ENCODE measurements around the gene RAB3GAP2. TPM values are rescaled to one million over a fixed set of nuclear protein-coding genes. Genes with fewer than 3 reads are reported as not detected.
"Not testable (repeated sequence)": the region's sequence is repeated elsewhere in the genome, so short reads cannot be mapped to it uniquely, and the experiment has no call there.

The RAB3GAP2 gene
- total RNA-seq, 1 donor from 2014 or later = 107 TPM

DNA sequence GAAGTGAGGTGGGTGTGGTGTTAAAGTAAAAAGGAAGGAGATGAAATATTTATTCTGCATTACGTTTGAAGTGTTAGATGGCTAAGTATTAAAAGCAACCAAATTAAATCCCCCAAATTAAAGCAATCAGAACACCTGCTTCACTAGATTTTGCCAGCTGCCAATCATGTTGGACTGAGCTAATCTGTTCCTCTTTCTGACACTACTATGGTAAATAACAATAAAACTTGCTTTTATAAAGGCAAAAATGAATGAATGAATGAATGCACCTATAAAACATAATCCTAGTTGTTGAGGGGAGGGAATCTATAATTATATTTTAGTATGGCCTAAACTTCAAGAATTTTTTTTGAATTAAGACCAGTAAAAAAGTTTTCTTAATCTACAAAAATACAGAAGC, 51.0 kb downstream of the RAB3GAP2 start:
- intact Hi-C loops (cut with micrococcal nuclease) = loop anchor here (2.0 to 5.0 kb wide), 3 partner anchors 14 to 306 kb away; partner anchors contain the start of gene MARK1
- peaks cover 83% of the 10 kb centered on the region for H3K4me1 Mint-ChIP-seq

DNA sequence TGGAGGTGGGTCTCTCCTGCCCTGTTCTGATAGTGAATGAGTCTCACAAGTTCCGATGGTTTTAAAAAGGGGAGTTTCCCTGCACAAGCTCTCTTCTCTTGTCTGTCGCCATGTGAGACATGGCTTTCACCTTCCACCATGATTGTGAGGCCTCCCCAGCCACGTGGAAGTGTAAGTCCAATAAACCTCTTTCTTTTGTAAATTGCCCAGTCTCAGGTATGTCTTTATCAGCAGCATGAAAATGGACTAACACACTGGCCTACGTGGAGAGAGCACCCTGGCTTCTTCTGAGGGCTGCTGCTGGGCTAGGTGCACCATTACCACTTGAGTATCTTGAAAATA, 51.6 kb downstream of the RAB3GAP2 start:
- H3K36me3 Mint-ChIP-seq (ENCODE audit: low read depth) = peaks cover 18% of the 10 kb centered on the region
- POLR2A ChIA-PET = interaction anchor here (1.0 to 5.6 kb wide), 7 partner anchors 8 to 488 kb away, joined by 3 to 67 read pairs (median 4); partner anchors contain the start of gene RAB3GAP2
- ATAC-seq (ENCODE audit: low read depth); H3K27me3 Mint-ChIP-seq; DNase-seq; H3K9me3 Mint-ChIP-seq: not testable (repeated sequence)
- H3K4me1 Mint-ChIP-seq = peaks cover 77% of the 10 kb centered on the region
- CTCF ChIA-PET = interaction anchor here (0.6 to 3.3 kb wide), 8 partner anchors 49 to 556 kb away, joined by 3 to 49 read pairs (median 6); partner anchors contain the start of gene RAB3GAP2
- H3K4me3 Mint-ChIP-seq = peak overlapping the region; percentile 79
- intact Hi-C loops (cut with micrococcal nuclease) = loop anchor here (1.0 to 5.0 kb wide), 6 partner anchors 14 to 550 kb away; partner anchors contain the start of genes MARK1 and RAB3GAP2
- H3K27ac Mint-ChIP-seq = peak overlapping the region; percentile 96

More for the DNA sequence above, 51.0 kb downstream of the RAB3GAP2 start:
- H3K27ac Mint-ChIP-seq = peak overlapping the region; percentile 96
- ChIA-PET POLR2A (interaction anchor here (2.8 to 5.6 kb wide), 2 partner anchors 9 to 50 kb away, joined by 9 to 67 read pairs; partner anchors contain the start of gene RAB3GAP2), CTCF (interaction anchor here (0.6 to 1.3 kb wide), 2 partner anchors 49 to 75 kb away, joined by 3 read pairs; no protein-coding TSS in a partner anchor)
- TF ChIP-seq, protein P1, sequence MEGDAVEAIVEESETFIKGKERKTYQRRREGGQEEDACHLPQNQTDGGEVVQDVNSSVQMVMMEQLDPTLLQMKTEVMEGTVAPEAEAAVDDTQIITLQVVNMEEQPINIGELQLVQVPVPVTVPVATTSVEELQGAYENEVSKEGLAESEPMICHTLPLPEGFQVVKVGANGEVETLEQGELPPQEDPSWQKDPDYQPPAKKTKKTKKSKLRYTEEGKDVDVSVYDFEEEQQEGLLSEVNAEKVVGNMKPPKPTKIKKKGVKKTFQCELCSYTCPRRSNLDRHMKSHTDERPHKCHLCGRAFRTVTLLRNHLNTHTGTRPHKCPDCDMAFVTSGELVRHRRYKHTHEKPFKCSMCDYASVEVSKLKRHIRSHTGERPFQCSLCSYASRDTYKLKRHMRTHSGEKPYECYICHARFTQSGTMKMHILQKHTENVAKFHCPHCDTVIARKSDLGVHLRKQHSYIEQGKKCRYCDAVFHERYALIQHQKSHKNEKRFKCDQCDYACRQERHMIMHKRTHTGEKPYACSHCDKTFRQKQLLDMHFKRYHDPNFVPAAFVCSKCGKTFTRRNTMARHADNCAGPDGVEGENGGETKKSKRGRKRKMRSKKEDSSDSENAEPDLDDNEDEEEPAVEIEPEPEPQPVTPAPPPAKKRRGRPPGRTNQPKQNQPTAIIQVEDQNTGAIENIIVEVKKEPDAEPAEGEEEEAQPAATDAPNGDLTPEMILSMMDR (IDR thresholded peaks at IDR 0.05) = no peak
- no peaks in the 10 kb centered on the region for H3K27me3 Mint-ChIP-seq
- peaks cover 22% of the 10 kb centered on the region for H3K36me3 Mint-ChIP-seq (ENCODE audit: low read depth)
- peak overlapping the region; percentile 79 for H3K4me3 Mint-ChIP-seq
- no peak for DNase-seq
- H3K9me3 Mint-ChIP-seq = peaks cover 3% of the 10 kb centered on the region
- no peak for ATAC-seq (ENCODE audit: low read depth)

DNA sequence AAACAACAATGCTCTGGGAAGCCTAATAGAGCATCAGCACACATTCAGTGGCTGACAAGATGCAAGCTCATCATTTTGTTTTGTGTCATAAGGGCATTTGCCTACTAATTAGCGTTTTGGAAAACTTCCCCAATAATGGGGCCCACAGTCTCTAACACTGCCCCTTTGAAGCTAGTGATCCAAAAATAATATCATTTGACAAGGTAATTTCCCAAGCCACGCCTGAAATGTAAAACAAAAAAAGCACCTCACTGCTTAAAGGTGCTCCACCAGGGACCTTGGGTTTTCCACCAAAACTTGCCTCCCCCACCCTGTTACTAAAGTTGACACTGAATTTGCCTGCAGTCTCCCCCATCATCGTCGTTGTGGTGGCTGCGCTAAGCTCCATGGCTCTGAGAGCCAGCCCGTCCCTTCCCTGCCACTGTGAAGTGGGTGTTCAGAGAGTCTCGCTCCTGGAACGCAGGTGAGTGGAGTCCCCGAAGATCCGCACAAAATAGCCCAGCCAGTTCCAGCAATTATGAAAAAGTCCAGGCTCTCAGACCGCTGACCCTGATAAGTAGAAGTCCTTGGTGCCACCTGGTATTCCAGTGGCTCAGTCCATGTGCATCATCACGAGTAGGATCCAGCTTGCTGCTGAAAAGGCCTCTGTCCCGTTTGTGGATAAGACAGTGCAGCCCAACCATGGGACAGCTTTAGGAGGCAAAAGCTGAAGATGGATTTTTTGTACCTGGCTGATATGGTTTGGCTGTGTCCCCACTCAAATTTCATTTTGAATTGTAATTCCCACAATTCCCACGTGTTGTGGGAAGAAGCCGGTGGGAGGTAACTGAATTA, 52.2 kb downstream of the RAB3GAP2 start:
- Mint-ChIP-seq H3K36me3 (ENCODE audit: low read depth) (peaks cover 18% of the 10 kb centered on the region), H3K9me3 (peaks cover 3% of the 10 kb centered on the region), H3K4me3 (peak overlapping the region; percentile 79), H3K4me1 (peaks cover 71% of the 10 kb centered on the region), H3K27me3 (no peaks in the 10 kb centered on the region), H3K27ac (peak overlapping the region; percentile 96)
- DNase-seq (peak; percentile 40), ATAC-seq (ENCODE audit: low read depth) (peak; percentile 81)
- TF ChIP-seq, protein P1 (IDR thresholded peaks at IDR 0.05) = no peak
- POLR2A ChIA-PET = interaction anchor here (0.6 to 5.6 kb wide), 11 partner anchors 9 to 513 kb away, joined by 3 to 67 read pairs (median 4); partner anchors contain the start of gene RAB3GAP2
- CTCF ChIA-PET = interaction anchor here (0.9 to 3.3 kb wide), 8 partner anchors 9 to 557 kb away, joined by 3 to 49 read pairs (median 9); partner anchors contain the start of gene RAB3GAP2
- intact Hi-C loops (cut with micrococcal nuclease) = loop anchor here (1.0 to 5.0 kb wide), 10 partner anchors 15 to 550 kb away; partner anchors contain the start of genes MARK1 and RAB3GAP2

DNA sequence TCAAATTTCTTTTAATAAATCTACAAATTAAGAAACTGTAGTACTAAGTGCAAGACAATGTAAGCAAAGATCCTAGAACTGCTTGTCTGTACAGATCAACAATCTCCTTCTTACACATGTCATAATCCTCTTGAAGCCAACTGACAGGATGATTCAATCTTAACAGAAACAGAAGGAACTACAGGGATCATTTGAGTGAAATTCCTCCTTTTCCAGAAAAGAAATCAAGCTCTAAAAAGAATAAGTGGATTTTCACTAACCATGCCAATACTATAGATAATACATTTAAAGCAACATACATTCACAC, 53.2 kb downstream of the RAB3GAP2 start:
- DNase-seq = no peak
- ATAC-seq (ENCODE audit: low read depth) = no peak
- intact Hi-C loops (cut with micrococcal nuclease) = loop anchor here (2.0 to 5.0 kb wide), 4 partner anchors 132 to 462 kb away; no protein-coding TSS in a partner anchor
- H3K9me3 Mint-ChIP-seq = peaks cover 3% of the 10 kb centered on the region
- ChIA-PET POLR2A (interaction anchor here (0.7 to 5.6 kb wide), 6 partner anchors 10 to 514 kb away, joined by 3 to 67 read pairs (median 6); partner anchors contain the start of gene RAB3GAP2), CTCF (interaction anchor here (0.6 to 3.3 kb wide), 21 partner anchors 10 to 1880 kb away, joined by 3 to 49 read pairs (median 3); partner anchors contain the start of genes C1orf115 and RAB3GAP2)
- H3K4me3 Mint-ChIP-seq = peak overlapping the region; percentile 79
- H3K4me1 Mint-ChIP-seq = peaks cover 62% of the 10 kb centered on the region
- TF ChIP-seq, protein P1 (IDR thresholded peaks at IDR 0.05) = no peak
- peaks cover 11% of the 10 kb centered on the region for H3K36me3 Mint-ChIP-seq (ENCODE audit: low read depth)
- H3K27ac Mint-ChIP-seq = peak overlapping the region; percentile 96
- no peaks in the 10 kb centered on the region for H3K27me3 Mint-ChIP-seq

DNA sequence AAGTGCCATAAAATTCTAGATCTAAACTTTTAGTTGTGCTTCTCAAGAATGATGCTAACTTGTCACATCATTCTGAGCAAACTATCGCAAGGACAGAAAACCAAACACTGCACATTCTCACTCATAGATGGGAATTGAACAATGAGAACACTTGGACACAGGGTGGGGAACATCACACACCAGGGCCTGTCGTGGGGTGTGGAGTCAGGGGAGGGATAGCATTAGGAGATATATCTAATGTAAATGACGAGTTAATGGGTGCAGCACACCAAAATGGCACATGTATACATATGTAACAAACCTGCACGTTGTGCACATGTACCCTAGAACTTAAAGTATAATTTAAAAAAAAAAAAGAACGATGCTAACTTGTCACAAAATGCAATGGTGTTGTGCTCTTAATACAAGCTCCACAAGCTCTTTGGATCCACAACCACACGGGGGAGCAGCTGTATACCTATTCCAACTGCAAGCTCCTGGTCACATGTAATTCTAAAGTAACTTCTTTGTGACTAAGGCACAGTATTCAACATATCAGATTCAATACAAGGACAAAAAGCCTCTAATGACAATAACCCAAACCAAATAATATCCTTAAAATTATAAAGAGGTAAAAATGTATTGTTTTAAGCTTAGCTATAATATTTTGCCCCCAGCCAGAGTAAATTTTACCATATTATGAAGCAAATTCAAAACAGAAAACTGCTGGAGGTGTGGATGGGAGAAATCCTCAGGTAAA, 53.7 kb downstream of the RAB3GAP2 start:
- not testable (repeated sequence) for H3K9me3 Mint-ChIP-seq; H3K27me3 Mint-ChIP-seq; H3K4me3 Mint-ChIP-seq; ATAC-seq (ENCODE audit: low read depth)
- CTCF ChIA-PET = interaction anchor here (0.5 to 3.3 kb wide), 24 partner anchors 11 to 1880 kb away, joined by 3 to 49 read pairs (median 3); partner anchors contain the start of genes C1orf115 and RAB3GAP2
- Mint-ChIP-seq H3K36me3 (ENCODE audit: low read depth) (peaks cover 14% of the 10 kb centered on the region), H3K4me1 (peaks cover 57% of the 10 kb centered on the region), H3K27ac (peak overlapping the region; percentile 96)
- DNase-seq = peak; percentile 24
- POLR2A ChIA-PET = interaction anchor here (0.8 to 5.6 kb wide), 2 partner anchors 52 to 515 kb away, joined by 7 to 67 read pairs; partner anchors contain the start of gene RAB3GAP2
- intact Hi-C loops (cut with micrococcal nuclease) = loop anchor here (1.0 to 5.0 kb wide), 6 partner anchors 78 to 558 kb away; no protein-coding TSS in a partner anchor

Data from activated B cell treated with CpG ODN at 0.5 μM for 24 hours (primary cell).